PC-3 (cell line): ENCODE measurements around the gene MZT1.

Experiments
- CTCF ChIP-seq: fragments of 300-600 bp; sonication (generic); conservative IDR thresholded peaks from 2 replicates; pipeline ENCODE4 v1.5.1; 2017; ENCODE audit warnings: antibody characterized with exemption, low read depth, mild to moderate bottlenecking, low read length
- EZH2 ChIP-seq: fragments of 300-600 bp; sonication (generic); IDR thresholded peaks from one replicate; pipeline ENCODE4 v1.6.1; 2017; ENCODE audit warnings: antibody characterized with exemption, mild to moderate bottlenecking, low read length; ENCODE audit not compliant: unreplicated experiment

GRCh38 chr13:72757792-72758535 lies 30.5 kb upstream of the MZT1 start:
- TF ChIP-seq CTCF = no peak
- no peak for TF ChIP-seq EZH2
